SH-SY5Y (cell line): Measurements from ENCODE around the gene CNTNAP4.

ENCODE experiments used
- GATA2 ChIP-seq: IDR thresholded peaks from 2 replicates; pipeline ENCODE4 v1.6.1; 2011; ENCODE audit warnings: mild to moderate bottlenecking, low read depth, low read length
- GATA3 ChIP-seq: IDR thresholded peaks from 2 replicates; pipeline ENCODE4 v1.6.1; 2011; ENCODE audit warnings: low read depth, mild to moderate bottlenecking, low read length, moderate library complexity

The CNTNAP4 gene

DNA sequence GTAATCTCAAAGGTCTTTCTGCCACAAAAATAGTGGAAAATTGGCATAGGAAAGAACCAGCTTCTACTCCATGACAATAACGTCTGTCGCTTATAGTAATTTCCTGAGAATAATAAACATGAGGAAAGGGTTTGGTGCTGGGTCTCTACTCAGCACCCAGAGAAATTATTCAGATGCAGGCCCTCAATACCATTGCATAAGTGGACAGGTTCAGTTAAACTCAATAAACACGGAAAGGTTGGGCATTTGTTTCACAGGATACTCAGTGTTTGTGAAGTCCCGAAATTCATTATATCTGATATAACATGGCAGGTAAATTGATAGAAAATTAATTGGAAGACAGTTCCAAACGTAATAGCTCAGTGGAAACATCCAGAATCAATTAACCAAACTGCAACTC is 254.0 kb downstream of the CNTNAP4 start:
- TF ChIP-seq GATA3: no peak
- no peak for TF ChIP-seq GATA2

DNA sequence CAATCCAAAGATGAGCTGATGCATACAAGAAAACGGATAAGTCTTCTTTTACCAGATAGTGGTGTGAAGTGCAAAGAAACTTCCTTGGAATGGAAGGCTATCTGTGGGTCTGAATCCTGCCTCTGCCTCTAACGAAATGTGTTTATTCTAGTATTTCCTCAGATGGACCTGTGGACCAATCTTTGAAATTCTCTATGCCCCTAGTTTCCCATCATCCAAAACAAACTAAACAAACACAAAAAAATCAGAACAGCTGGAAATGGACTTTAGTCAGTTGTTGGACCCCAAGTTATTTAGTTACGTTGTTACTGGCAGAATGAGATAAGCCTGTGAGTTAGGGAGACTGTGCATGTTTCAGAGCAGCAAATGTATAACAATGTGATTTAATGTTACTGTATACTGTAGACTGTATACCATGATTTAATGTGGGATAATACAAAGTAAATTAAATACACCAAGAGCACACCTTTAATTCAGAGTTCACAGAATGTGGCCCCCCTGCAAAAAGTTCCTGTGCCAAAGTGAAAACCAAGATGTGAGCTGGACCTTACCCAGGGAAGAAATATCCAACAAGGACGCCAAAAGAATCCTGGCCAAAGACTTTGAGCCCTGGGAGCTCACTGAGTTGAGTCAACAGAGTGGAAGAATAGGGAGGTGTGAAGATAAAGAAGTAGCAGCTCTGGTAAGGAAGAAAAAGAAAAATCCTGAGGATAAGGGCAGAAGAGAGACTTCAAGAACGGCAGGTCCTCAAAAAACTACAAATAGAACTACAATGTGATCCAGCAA is 255.2 kb downstream of the CNTNAP4 start:
- no peak for TF ChIP-seq GATA2
- TF ChIP-seq GATA3: no peak

DNA sequence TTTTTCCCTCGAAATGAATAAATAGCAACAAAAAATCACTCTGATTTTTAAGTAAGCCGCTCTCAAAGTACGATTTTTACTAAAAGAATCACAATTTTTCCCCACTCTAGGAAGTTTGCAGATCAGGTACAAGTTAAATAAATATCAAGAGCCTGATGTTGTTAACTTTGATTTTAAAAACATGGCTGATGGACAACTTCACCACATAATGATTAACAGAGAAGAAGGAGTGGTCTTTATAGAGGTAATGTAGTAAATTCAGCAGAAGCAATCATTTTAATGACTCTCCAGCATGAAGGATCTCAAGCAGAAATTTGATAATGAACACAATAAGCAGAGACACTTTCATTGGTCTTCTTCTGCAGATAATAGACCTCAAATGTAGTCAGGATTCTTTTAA is 262.4 kb downstream of the CNTNAP4 start:
- no peak for TF ChIP-seq GATA2
- TF ChIP-seq GATA3: no peak

DNA sequence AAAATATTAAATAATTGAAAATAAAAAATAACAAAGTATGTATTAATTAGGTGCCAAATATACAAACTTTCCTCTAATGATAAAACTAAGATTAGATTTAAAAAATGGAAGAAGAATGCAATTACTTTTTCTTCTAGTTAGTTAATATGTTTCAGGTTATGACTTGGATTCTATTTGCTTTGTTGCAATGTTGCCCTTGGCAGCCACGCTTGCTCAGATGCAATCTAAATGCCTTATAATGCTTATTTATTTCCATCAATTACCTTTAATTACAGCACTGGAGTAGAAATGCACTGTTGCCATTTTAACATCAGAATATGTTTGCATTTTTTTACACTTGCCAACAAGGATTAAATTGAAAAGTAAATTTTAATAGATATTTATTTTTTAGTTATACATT is 263.9 kb downstream of the CNTNAP4 start:
- TF ChIP-seq GATA2 (no peak), GATA3 (no peak)

DNA sequence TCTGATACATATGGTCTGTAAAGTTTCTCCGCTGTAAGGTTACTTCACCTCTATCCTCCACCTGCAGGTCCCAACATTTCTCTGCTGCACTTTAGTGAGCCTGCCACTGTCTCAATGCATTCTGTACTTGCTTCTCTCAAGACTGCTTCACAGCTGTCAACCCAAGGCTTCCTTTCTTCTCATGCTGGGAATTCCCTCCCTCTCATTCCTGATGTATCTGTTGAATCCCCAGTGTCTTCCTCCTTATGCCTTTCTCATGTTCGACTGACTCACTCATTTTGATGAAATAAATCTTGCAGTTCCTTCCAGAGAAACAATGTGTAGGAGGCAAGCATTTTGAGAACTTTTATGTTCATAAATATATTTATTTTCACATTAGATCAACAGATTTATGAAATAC is 288.3 kb downstream of the CNTNAP4 start:
- TF ChIP-seq GATA2 (no peak), GATA3 (no peak)

DNA sequence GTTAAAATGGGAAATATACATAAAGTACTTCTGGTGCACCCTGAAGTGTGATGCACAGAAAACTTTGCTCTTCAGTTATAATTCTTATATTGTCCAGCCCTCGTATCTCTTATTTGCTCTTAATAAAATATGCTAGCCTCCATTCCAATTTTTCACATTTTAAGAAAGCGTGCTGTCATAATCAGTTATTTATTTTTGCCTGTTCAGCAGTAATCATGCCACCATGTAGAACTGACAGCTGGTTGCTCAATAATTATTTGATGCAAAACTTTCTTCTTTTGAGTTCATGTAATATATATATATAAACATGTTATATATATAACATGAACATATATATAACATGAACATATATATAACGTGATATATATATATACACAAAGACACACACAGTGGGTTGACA is 294.6 kb downstream of the CNTNAP4 start:
- TF ChIP-seq GATA2: no peak
- TF ChIP-seq GATA3: no peak

DNA sequence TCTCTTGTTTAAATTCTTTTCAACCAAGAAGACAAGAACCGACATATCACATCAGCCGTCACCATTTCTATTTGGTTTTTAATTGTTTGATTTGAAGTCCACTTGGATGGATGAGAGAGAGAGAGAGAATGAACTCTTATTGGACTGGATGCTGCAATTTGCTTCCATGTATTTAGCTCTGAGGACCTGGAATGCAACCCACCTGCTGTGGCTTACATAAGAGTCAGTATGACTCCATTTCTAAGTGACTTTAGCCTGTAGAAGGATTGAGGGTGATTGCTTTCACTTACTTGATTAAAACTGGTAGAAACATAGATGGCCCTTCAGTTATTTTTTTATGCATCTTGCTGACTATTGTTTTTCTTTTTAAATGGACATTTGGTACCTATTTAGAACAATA is 296.1 kb downstream of the CNTNAP4 start:
- TF ChIP-seq GATA2 (no peak), GATA3 (no peak)

DNA sequence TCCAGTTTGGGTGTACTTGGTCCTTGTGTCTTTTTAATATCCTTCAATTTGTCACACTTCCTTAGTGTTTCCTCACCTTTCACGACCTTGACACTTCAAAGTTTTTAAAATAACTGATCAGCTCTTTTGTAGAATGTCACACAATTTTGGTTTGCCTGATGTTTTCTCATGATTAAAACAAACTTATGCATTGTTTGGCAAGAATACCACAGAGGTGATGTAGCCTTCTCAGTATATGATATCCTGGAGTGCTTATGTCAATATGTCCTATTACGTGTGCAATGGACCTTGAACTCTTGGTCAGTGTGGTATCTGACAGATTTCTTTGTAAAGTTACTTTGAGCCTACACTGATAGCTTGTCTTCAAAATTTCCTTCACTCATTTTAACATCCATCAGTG is 297.4 kb downstream of the CNTNAP4 start:
- no peak for TF ChIP-seq GATA3

DNA sequence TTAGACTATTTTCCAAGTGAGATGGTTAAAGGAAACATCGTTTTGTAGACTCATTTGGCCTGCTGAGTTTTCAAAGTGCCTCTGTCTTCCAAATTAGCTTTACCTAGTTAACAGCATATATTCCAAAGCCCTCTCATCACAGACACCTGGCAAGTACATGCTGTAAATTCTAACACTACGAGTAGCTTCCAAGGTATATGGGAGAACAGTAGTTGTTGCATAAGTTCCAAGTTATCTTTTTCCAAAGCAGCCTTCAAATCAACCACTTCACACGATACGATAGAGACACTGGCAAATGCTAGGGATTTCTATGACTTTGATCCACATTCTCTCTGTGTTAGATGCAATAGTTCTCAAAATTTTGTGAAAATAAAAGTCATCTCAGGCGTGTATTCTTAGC is 299.3 kb downstream of the CNTNAP4 start:
- TF ChIP-seq GATA3 (no peak), GATA2 (no peak)

DNA sequence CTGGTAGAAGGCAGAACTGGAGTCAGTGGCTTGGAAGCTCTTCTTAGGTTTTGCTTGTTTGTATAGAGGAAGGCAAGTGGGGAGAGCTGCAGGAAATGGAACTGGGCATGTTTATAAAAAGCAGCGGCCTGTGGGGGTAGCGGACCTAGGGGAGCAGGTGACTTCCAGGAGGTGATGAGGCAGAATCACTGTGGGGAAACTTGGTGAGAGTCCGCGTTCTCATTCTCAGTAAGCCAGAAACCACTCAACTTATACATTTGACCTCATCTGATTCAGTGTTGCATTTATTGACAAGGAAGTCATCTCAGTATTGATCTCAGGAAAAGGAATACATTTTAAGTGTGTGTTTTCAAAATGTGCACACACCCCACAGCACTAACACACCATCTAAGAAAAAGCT is 299.8 kb downstream of the CNTNAP4 start:
- TF ChIP-seq GATA2: no peak
- TF ChIP-seq GATA3: no peak

DNA sequence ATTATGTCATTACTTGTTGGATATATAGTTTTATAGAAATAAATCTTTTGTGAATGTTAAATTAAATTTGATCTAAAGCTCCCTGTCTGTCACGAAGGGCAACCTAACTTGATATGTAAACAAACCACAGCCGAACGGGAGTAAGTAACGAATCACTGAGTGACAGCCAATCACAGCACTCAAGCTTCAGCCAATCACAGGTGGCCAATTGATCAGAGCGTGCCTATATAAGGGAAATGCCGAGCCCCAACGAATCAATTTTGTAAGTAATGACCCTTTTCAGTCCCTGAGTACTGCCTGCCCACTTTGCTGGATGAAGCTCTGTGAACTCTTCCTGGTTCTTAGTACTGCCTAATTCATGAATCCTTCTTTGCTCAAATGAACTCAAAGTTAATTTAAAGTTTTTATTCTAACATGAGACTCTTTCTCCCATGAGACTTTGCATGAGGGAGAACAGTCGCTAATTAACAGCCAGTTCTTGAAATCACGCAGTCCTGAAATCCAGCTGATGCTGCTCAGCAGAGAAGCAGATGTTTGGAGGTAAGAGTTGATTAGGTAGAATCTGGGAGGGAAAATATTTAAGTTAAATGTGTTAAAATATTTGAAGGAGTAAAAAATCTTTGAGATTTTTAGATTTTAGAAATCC is 302.2 kb downstream of the CNTNAP4 start:
- TF ChIP-seq GATA2 (no peak), GATA3 (no peak)

DNA sequence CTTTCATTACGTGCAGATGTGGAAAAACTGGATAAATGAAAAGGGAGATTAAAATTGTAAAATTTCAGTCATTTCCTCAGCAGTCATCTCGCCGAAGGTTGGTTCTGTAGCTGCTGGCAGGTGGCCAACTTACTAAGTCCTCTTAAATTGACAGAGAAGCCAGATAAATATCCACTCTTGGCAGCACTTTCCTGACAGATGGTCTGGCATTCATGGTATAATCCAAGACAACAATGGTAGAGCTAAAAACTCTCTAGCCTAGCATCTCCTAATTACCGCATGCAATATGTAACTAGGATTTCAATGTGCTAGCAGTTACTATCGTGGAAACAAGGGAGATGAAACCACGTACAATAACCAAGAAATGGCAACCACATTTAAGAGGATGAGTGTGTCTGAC is 306.3 kb downstream of the CNTNAP4 start:
- TF ChIP-seq GATA2: peak; percentile 61
- no peak for TF ChIP-seq GATA3

DNA sequence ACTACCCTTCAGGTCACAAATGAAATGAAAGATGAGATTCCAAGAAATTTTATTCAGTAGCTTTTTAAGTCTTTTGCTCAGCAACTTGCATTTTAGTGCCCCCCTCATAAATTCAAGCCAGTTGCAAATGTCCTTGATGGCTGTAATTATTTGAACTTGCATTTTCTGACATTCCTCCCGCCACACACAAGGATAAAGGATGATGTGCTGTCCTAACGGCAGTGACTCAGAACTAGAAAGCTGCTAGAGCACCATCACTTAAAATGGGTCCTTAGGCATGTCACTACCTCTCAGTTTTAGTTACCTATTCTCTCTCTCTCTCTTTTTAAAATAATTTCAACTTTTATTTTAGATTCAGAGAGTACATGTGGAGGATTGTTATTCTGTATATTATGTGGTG is 306.7 kb downstream of the CNTNAP4 start:
- no peak for TF ChIP-seq GATA3
- TF ChIP-seq GATA2: no peak

DNA sequence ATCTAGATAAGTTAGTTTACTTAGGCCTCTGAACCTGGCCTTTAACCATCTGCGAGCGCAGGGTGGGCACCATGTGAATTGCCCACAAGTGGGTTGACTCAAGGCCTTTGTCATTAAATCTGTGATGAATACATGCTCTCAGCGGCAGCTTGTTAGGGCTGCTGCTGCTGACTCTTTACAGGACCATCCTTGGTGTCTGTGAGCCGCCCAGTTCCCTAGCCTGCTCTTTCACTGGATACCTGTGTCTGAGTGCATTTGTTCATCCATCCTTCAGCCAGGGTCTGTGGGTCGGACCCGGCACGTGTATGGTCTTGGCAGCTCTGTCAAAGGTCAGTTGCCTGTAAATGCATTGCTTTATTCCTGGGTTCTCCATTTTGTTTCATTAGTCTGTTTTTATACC is 321.3 kb downstream of the CNTNAP4 start:
- TF ChIP-seq GATA3: no peak
- TF ChIP-seq GATA2: no peak

DNA sequence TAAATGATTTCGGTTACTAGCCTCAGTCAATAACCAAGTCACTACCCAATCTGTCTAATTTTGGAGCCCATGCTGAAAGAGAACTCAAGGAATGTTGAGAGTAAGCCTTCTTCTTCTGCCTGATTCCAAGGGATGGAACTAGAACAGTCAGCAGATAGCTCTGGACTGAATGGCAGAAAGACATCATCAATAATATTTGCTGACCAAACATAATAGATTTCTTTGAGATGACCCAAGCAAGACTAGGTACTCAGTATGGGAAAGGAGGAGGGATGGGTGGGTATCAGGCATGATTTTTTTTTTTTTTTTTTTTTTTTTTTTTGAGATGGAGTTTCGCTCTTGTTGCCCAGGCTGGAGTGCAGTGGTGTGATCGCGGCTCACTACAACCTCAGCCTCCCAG is 330.1 kb downstream of the CNTNAP4 start:
- TF ChIP-seq GATA3: no peak
- TF ChIP-seq GATA2: no peak
